SK-N-SH treated with all-trans-retinoic acid at 6 μM for 48 hours (cell line): ENCODE measurements around the gene PRELID1.

Experiments used
- ATAC-seq: fragments of 200-7000 bp; cut with Tn5 transposase; 3 replicates; pipeline ENCODE4 v1.9.1; 2020; ENCODE audit warnings: mild to moderate bottlenecking, moderate library complexity
- ARNTL ChIP-seq: fragments of 450-650 bp; formaldehyde crosslinking; IDR thresholded peaks from 2 replicates; pipeline ENCODE4 v1.5.0; 2020; ENCODE audit warnings: low read depth, mild to moderate bottlenecking, moderate library complexity, borderline replicate concordance
- CSDC2 ChIP-seq: fragments of 250-450 bp; sonication (Bioruptor Pico); IDR thresholded peaks from 2 replicates; pipeline ENCODE4 v1.5.0; 2020; ENCODE audit warnings: mild to moderate bottlenecking, moderate library complexity
- GLIS3 ChIP-seq: fragments of 250-450 bp; sonication (Bioruptor Pico); IDR thresholded peaks from 2 replicates; pipeline ENCODE4 v1.5.0; 2020; ENCODE audit warnings: mild to moderate bottlenecking, moderate library complexity
- ISL1 ChIP-seq: fragments of 250-450 bp; sonication (Bioruptor Pico); IDR thresholded peaks from 2 replicates; pipeline ENCODE4 v2.1.2; 2022; ENCODE audit warnings: mild to moderate bottlenecking, moderate library complexity
- OSR1 ChIP-seq: fragments of 250-450 bp; sonication (Bioruptor Pico); IDR thresholded peaks from 2 replicates; pipeline ENCODE4 v1.8.0; 2022; ENCODE audit warnings: moderate library complexity, mild to moderate bottlenecking, inconsistent platforms
- PPARA ChIP-seq: fragments of 250-450 bp; sonication (Bioruptor Pico); IDR thresholded peaks from 2 replicates; pipeline ENCODE4 v1.5.0; 2020; ENCODE audit warnings: mild to moderate bottlenecking, borderline replicate concordance
- RARB ChIP-seq: fragments of 250-450 bp; sonication (Bioruptor Pico); IDR thresholded peaks from 2 replicates; pipeline ENCODE4 v1.8.0; 2021; ENCODE audit warnings: mild to moderate bottlenecking, moderate library complexity
- SNAI2 ChIP-seq: fragments of 250-450 bp; sonication (Bioruptor Pico); IDR thresholded peaks from 2 replicates; pipeline ENCODE4 v1.5.0; 2020; ENCODE audit warnings: mild to moderate bottlenecking, moderate library complexity
- TCF4 ChIP-seq: fragments of 250-450 bp; sonication (Bioruptor Pico); IDR thresholded peaks from 2 replicates; pipeline ENCODE4 v1.8.0; 2021; ENCODE audit warnings: mild to moderate bottlenecking, moderate library complexity, borderline replicate concordance
- TOX ChIP-seq: fragments of 250-450 bp; sonication (Bioruptor Pico); IDR thresholded peaks from 2 replicates; pipeline ENCODE4 v1.8.0; 2021; ENCODE audit warnings: mild to moderate bottlenecking, moderate library complexity, borderline replicate concordance
- ZC3H10 ChIP-seq: fragments of 250-450 bp; sonication (Bioruptor Pico); IDR thresholded peaks from 2 replicates; pipeline ENCODE4 v1.5.1; 2021; ENCODE audit warnings: mild to moderate bottlenecking, moderate library complexity
- ZFP3 ChIP-seq: fragments of 250-450 bp; sonication (Bioruptor Pico); IDR thresholded peaks from 2 replicates; pipeline ENCODE4 v1.5.0; 2020; ENCODE audit warnings: mild to moderate bottlenecking, moderate library complexity
- ZFP30 ChIP-seq: fragments of 450-650 bp; formaldehyde crosslinking; IDR thresholded peaks from 2 replicates; pipeline ENCODE4 v1.5.0; 2022; ENCODE audit warnings: mild to moderate bottlenecking, moderate library complexity
- ZNF70 ChIP-seq: fragments of 450-650 bp; formaldehyde crosslinking; IDR thresholded peaks from 2 replicates; pipeline ENCODE4 v1.5.0; 2020; ENCODE audit warnings: mild to moderate bottlenecking, moderate library complexity
- ZNF8 ChIP-seq: fragments of 450-650 bp; formaldehyde crosslinking; IDR thresholded peaks from 2 replicates; pipeline ENCODE4 v1.5.0; 2020; ENCODE audit warnings: mild to moderate bottlenecking, moderate library complexity
- TF ChIP-seq, protein P1 (sequence below): fragments of 250-450 bp; sonication (Bioruptor Pico); IDR thresholded peaks from 2 replicates; pipeline ENCODE4 v1.8.0; 2021; ENCODE audit warnings: low read depth, mild to moderate bottlenecking, moderate library complexity, borderline replicate concordance
- TF ChIP-seq, protein P2 (sequence below): fragments of 250-450 bp; sonication (Bioruptor Pico); IDR thresholded peaks from 2 replicates; pipeline ENCODE4 v1.5.1; 2020; ENCODE audit warnings: low read depth, mild to moderate bottlenecking, moderate library complexity
- TF ChIP-seq, protein P3 (sequence below): fragments of 250-450 bp; sonication (Bioruptor Pico); IDR thresholded peaks from 2 replicates; pipeline ENCODE4 v1.5.1; 2021; ENCODE audit warnings: mild to moderate bottlenecking, moderate library complexity
- TF ChIP-seq, protein P4 (sequence below): fragments of 250-450 bp; sonication (Bioruptor Pico); IDR thresholded peaks from 2 replicates; pipeline ENCODE4 v1.8.0; 2020; ENCODE audit warnings: mild to moderate bottlenecking, moderate library complexity, borderline replicate concordance
- TF ChIP-seq, protein P5 (sequence below): fragments of 250-450 bp; sonication (Bioruptor Pico); IDR thresholded peaks from 2 replicates; pipeline ENCODE4 v1.5.0; 2020; ENCODE audit warnings: mild to moderate bottlenecking, moderate library complexity

The PRELID1 gene

DNA sequence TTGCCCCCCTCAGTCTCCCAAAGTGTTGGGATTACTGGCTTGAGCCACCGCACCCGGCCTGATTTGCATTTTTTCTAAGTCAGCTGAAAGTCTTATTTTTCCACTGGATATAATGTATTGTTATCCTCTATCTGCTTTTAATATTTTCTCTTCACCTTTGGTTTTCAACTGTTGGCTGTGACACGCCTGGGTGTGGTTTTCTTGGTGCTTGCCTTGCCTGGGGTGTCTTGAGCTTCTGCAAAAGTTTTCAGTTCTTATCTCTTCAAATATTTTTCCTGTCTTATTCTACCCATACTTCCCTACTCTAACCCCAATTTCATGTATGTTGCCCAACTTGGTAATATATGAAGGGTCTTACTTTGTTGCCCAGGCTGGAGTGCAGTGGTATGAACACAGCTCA, 12.4 kb downstream of the PRELID1 start:
- ATAC-seq, result no peak
- TF ChIP-seq GLIS3 (CRISPR knock-in tag), result no peak
- TF ChIP-seq ZFP3 (CRISPR knock-in tag), result no peak
- TF ChIP-seq TCF4 (CRISPR knock-in tag), result no peak
- TF ChIP-seq ARNTL, result no peak
- TF ChIP-seq, protein P1, sequence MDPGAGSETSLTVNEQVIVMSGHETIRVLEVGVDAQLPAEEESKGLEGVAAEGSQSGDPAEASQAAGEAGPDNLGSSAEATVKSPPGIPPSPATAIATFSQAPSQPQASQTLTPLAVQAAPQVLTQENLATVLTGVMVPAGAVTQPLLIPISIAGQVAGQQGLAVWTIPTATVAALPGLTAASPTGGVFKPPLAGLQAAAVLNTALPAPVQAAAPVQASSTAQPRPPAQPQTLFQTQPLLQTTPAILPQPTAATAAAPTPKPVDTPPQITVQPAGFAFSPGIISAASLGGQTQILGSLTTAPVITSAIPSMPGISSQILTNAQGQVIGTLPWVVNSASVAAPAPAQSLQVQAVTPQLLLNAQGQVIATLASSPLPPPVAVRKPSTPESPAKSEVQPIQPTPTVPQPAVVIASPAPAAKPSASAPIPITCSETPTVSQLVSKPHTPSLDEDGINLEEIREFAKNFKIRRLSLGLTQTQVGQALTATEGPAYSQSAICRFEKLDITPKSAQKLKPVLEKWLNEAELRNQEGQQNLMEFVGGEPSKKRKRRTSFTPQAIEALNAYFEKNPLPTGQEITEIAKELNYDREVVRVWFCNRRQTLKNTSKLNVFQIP, result no peak
- no peak for TF ChIP-seq ISL1 (CRISPR knock-in tag)
- no peak for TF ChIP-seq ZNF70
- no peak for TF ChIP-seq OSR1 (CRISPR knock-in tag)
- TF ChIP-seq ZFP30, result no peak
- TF ChIP-seq, protein P2, sequence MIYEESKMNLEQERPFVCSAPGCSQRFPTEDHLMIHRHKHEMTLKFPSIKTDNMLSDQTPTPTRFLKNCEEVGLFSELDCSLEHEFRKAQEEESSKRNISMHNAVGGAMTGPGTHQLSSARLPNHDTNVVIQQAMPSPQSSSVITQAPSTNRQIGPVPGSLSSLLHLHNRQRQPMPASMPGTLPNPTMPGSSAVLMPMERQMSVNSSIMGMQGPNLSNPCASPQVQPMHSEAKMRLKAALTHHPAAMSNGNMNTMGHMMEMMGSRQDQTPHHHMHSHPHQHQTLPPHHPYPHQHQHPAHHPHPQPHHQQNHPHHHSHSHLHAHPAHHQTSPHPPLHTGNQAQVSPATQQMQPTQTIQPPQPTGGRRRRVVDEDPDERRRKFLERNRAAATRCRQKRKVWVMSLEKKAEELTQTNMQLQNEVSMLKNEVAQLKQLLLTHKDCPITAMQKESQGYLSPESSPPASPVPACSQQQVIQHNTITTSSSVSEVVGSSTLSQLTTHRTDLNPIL, result no peak
- TF ChIP-seq RARB (CRISPR knock-in tag), result no peak
- no peak for TF ChIP-seq ZC3H10 (CRISPR knock-in tag)
- TF ChIP-seq PPARA (CRISPR knock-in tag), result no peak

DNA sequence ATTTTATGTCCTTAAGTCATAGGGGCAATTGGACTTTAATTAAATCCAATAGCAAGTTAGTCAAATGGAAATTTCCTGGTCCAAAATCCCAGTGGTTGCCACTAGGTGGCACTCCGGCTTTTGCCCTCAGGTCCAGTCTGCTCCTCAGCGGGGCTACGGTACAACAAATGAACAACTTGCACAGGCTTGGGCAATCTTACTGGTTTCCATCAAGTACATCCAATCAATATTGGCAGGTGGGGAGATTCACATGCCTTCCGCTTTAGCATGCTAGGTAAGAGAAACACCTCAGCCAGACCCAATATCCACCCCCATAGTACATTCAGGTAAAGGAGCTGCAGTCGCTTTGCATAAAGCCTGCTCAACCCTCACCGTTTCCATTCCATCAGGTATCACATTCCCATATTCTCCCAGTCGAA, 14.4 kb downstream of the PRELID1 start:
- peak; percentile 76 for ATAC-seq
- TF ChIP-seq, protein P2, result no peak
- TF ChIP-seq, protein P3, sequence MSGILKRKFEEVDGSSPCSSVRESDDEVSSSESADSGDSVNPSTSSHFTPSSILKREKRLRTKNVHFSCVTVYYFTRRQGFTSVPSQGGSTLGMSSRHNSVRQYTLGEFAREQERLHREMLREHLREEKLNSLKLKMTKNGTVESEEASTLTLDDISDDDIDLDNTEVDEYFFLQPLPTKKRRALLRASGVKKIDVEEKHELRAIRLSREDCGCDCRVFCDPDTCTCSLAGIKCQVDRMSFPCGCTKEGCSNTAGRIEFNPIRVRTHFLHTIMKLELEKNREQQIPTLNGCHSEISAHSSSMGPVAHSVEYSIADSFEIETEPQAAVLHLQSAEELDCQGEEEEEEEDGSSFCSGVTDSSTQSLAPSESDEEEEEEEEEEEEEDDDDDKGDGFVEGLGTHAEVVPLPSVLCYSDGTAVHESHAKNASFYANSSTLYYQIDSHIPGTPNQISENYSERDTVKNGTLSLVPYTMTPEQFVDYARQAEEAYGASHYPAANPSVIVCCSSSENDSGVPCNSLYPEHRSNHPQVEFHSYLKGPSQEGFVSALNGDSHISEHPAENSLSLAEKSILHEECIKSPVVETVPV, result no peak
- TF ChIP-seq SNAI2, result no peak
- TF ChIP-seq, protein P1, result no peak

DNA sequence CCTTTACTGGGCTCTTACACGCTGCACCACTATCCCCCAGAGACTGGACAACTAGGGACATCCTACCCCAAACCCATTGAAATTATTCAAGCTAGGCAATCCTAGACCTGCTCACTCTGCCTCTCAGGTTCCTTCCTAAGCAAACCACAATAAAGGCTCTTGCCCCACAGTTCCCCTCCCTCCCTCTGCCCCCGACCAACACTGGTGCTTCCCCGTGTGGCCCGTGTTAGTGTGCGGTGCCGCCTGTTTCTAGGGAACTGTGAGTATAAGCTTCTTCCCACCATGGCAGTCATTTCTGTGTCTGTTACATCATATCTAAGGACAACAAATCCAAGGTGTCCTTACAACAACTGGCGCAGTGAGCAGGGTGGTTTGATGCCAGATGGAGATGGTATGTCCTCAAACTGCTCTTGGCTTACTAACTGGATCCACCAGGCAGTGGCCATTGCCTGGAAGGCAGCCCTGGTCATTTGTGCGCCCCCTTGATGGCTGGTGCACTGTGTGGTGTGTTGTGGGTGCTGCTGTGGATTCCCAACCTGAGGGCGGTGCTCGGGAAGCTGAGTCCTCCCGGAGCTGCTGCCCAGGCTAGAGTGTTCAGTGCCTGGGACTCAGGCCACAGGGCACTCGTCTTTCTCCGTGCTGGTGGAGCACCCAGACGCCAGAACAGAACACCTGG, 16.5 kb downstream of the PRELID1 start:
- ATAC-seq, result no peak
- TF ChIP-seq, protein P4, sequence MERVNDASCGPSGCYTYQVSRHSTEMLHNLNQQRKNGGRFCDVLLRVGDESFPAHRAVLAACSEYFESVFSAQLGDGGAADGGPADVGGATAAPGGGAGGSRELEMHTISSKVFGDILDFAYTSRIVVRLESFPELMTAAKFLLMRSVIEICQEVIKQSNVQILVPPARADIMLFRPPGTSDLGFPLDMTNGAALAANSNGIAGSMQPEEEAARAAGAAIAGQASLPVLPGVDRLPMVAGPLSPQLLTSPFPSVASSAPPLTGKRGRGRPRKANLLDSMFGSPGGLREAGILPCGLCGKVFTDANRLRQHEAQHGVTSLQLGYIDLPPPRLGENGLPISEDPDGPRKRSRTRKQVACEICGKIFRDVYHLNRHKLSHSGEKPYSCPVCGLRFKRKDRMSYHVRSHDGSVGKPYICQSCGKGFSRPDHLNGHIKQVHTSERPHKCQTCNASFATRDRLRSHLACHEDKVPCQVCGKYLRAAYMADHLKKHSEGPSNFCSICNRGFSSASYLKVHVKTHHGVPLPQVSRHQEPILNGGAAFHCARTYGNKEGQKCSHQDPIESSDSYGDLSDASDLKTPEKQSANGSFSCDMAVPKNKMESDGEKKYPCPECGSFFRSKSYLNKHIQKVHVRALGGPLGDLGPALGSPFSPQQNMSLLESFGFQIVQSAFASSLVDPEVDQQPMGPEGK, result no peak
- TF ChIP-seq, protein P3, result no peak
- TF ChIP-seq ZFP3 (CRISPR knock-in tag), result no peak
- no peak for TF ChIP-seq RARB (CRISPR knock-in tag)
- TF ChIP-seq, protein P5, sequence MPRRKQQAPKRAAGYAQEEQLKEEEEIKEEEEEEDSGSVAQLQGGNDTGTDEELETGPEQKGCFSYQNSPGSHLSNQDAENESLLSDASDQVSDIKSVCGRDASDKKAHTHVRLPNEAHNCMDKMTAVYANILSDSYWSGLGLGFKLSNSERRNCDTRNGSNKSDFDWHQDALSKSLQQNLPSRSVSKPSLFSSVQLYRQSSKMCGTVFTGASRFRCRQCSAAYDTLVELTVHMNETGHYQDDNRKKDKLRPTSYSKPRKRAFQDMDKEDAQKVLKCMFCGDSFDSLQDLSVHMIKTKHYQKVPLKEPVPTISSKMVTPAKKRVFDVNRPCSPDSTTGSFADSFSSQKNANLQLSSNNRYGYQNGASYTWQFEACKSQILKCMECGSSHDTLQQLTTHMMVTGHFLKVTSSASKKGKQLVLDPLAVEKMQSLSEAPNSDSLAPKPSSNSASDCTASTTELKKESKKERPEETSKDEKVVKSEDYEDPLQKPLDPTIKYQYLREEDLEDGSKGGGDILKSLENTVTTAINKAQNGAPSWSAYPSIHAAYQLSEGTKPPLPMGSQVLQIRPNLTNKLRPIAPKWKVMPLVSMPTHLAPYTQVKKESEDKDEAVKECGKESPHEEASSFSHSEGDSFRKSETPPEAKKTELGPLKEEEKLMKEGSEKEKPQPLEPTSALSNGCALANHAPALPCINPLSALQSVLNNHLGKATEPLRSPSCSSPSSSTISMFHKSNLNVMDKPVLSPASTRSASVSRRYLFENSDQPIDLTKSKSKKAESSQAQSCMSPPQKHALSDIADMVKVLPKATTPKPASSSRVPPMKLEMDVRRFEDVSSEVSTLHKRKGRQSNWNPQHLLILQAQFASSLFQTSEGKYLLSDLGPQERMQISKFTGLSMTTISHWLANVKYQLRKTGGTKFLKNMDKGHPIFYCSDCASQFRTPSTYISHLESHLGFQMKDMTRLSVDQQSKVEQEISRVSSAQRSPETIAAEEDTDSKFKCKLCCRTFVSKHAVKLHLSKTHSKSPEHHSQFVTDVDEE (CRISPR knock-in tag), result no peak
- TF ChIP-seq SNAI2, result no peak
- TF ChIP-seq ZNF8 (CRISPR knock-in tag), result no peak
- TF ChIP-seq ZFP30, result no peak
- no peak for TF ChIP-seq OSR1 (CRISPR knock-in tag)
- TF ChIP-seq, protein P1, result no peak
- no peak for TF ChIP-seq ISL1 (CRISPR knock-in tag)
- no peak for TF ChIP-seq CSDC2 (CRISPR knock-in tag)
- no peak for TF ChIP-seq TOX (CRISPR knock-in tag)
- TF ChIP-seq, protein P2, result no peak
